Astrocyte (in vitro differentiated cells and primary cell): ENCODE results near the gene TFIP11.

Experiments used
- CTCF ChIP-seq: IDR thresholded peaks from 2 replicates; pipeline ENCODE4 v1.5.1; 2011; ENCODE audit warnings: low read depth, mild to moderate bottlenecking, inconsistent platforms, low read length, moderate library complexity; ENCODE audit not compliant: insufficient read depth
- EZH2 ChIP-seq: IDR thresholded peaks from 2 replicates; pipeline ENCODE4 v1.6.1; 2012; ENCODE audit warnings: mild to moderate bottlenecking, low read length, inconsistent platforms; ENCODE audit not compliant: insufficient read depth

DNA sequence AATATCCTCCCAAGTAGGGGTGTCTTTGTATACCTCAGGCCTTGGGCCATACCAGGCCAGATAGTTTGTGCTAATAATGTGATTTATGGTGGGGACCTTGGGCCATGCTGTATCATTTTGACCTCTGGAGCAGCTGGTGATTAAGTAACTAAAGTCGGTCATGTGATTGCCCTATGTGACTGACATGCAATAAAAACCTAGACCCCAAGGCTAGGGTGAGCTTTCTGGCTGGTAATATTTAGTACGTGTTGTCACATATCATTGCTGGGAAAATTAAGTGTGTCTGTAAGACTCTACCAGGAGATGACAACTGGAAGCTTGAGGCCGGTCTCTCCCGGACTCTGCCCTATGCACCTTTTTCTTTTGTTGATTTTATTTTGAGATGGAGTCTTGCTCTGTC, 12.6 kb upstream of the TFIP11 start:
- TF ChIP-seq CTCF, result no peak
- TF ChIP-seq EZH2, result no peak
